ENCODE results near the gene CAMTA1. TPM values are rescaled to one million over a fixed set of nuclear protein-coding genes. Genes with fewer than 3 reads are reported as not detected.

Gene CAMTA1
- total RNA-seq, 1 donor from 2014 or later: 72.4 TPM

- no peak for DNase-seq (ENCODE audit: low spot score)
- ATAC-seq: no peak
These were observed 312.8 kb downstream of the CAMTA1 start for GRCh38 chr1:7097938-7098592.

DNA sequence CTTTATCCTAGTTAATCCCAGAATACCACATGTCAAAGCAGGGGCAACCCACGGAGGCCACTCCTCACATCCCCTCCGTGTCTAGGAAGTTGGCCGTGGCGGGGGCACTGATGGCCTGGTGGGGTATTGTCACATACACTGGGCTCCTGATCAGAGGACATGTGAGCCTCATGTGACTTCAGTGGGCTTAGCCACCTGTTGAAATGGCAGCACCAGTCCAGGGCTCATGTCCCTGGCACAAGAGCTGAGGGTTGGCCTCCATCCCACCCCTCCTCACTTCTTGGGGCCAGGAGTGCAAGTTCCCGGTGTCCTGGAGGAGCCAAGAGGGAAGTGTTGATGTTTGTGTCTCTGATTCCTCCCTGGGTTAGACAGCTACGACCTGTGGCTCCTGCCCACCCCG, 313.4 kb downstream of the CAMTA1 start:
- ATAC-seq: no peak
- intact Hi-C loops (cut with DNase I): no loop called here
- DNase-seq (ENCODE audit: low spot score): no peak

More at GRCh38 chr1:7097938-7098592, 312.8 kb downstream of the CAMTA1 start:
- intact Hi-C loops (cut with DNase I): no loop called here

- intact Hi-C loops (cut with DNase I): no loop called here
- ATAC-seq (no peak), DNase-seq (ENCODE audit: low spot score) (no peak)
These were observed 315.2 kb downstream of the CAMTA1 start for GRCh38 chr1:7100479-7100878.

- intact Hi-C loops (cut with DNase I): no loop called here
- no peak for DNase-seq (ENCODE audit: low spot score)
- ATAC-seq: no peak
These were observed 315.9 kb downstream of the CAMTA1 start for GRCh38 chr1:7101187-7101586.

- no peak for ATAC-seq
- no peak for DNase-seq (ENCODE audit: low spot score)
- intact Hi-C loops (cut with DNase I): no loop called here
These were observed 318.1 kb downstream of the CAMTA1 start for GRCh38 chr1:7103361-7103782.

DNA sequence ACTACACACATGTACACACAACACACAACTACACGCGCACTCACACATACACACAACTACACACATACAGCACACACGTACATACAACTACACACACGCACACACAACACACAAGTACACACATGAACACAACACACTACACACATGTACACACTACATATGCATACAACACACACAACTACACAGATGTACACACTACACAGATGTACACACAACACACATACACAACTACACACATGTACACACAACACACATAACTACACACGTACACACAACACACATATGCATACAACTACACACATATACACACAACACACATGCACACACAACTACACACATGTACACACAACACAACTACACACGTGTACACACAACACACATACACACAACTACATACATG, 318.6 kb downstream of the CAMTA1 start:
- intact Hi-C loops (cut with DNase I): no loop called here

GRCh38 chr1:7104339-7104738, 319.1 kb downstream of the CAMTA1 start:
- DNase-seq (ENCODE audit: low spot score) (no peak), ATAC-seq (no peak)
- intact Hi-C loops (cut with DNase I): no loop called here

More for the DNA sequence above, 318.6 kb downstream of the CAMTA1 start:
- DNase-seq (ENCODE audit: low spot score) (no peak), ATAC-seq (no peak)

DNA sequence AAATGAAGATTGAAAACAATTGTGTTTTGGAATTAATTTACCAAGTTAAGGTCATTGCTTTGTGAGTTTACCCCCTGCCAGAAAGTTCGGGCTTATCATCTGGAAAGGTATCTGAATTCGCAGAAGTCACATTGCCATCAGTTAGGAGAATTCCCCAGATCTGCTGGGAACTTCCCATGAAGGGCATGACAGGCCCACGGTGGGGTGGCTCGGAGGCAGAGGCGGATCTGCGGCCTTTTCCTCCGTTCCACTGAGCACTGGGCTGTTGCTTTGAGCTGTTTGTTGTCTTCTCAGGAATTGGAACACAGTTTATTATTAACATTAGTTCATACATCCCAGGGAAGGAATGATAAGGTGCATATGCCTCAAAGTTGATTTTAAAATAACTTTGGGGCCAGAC, 320.0 kb downstream of the CAMTA1 start:
- DNase-seq (ENCODE audit: low spot score) (no peak), ATAC-seq (no peak)
- intact Hi-C loops (cut with DNase I): no loop called here

DNA sequence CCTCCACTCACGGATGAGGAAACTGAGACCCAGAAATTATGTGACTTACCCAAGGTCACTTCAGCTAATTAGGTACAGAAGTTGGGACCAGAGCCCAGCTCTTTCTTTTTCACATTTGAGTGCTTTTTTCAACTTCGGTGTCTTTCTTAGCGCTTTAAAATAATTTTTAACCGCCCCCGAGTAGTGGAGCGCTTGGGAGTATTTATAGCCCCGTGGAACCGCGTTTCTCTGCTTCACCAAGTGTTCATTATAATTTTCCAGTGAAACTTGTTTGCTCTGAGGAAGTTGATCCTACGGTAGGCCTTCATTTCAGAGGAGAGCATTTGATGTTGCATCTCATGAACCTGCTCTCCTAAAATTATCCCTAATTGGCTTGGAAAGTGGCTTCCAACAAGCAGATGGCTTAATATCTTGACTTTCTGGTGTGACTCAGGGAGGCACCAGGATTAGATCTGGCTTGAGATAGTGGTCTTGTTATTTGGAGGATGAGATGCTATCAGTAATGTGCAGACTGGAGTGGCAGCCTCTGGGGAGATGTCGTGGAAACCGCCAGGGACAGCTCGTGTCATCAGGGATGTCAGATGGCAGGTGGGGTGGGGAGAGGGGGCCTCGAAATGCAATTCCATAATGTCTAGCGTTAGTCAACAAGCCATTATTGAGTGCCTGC, 321.3 kb downstream of the CAMTA1 start:
- intact Hi-C loops (cut with DNase I): no loop called here
- no peak for DNase-seq (ENCODE audit: low spot score)
- no peak for ATAC-seq

GRCh38 chr1:7107109-7107830, 322.0 kb downstream of the CAMTA1 start:
- intact Hi-C loops (cut with DNase I): no loop called here
- DNase-seq (ENCODE audit: low spot score): no peak
- no peak for ATAC-seq

DNA sequence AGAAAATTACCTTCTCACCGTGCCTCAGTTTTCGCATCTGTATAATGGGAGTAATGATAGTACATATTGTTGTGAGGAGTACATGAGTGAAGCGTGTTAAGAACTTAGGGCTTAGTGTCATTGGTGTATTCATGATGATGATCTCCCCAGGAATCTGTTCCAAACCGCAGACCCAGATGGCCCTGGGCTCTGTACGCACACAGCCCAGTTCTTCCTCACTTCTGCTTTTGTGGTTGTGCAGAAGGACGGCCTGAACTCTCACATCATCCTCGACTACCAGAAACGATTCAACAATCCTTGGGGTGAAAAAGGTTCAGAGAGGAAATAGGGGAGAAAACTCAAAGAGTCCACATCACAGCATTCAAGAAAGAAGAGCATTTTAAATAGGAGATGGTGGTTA, 323.0 kb downstream of the CAMTA1 start:
- DNase-seq (ENCODE audit: low spot score) (no peak), ATAC-seq (no peak)
- intact Hi-C loops (cut with DNase I): no loop called here

DNA sequence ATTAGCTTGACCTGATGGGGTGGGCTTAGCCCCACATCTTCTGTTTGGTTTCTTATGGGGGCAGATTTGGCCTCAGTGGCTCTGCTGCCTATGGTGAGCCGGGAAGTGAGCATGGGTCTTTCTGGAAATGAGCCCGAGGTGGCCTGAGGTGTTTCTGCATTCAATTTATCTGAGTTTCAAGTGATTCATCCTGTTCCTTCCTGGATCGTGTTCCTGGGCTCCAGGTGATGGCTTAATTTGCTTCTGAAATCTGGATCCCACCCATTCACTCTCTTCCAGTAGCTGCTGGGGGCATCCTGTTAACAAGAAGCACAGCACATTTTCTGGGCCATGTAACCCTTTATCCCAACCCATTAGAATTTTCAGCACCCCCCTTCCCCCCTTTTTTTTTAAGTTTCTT, 324.6 kb downstream of the CAMTA1 start:
- no peak for ATAC-seq
- no peak for DNase-seq (ENCODE audit: low spot score)
- intact Hi-C loops (cut with DNase I): no loop called here

GRCh38 chr1:7110321-7110720, 325.1 kb downstream of the CAMTA1 start:
- ATAC-seq: no peak
- DNase-seq (ENCODE audit: low spot score): no peak
- intact Hi-C loops (cut with DNase I): no loop called here

DNA sequence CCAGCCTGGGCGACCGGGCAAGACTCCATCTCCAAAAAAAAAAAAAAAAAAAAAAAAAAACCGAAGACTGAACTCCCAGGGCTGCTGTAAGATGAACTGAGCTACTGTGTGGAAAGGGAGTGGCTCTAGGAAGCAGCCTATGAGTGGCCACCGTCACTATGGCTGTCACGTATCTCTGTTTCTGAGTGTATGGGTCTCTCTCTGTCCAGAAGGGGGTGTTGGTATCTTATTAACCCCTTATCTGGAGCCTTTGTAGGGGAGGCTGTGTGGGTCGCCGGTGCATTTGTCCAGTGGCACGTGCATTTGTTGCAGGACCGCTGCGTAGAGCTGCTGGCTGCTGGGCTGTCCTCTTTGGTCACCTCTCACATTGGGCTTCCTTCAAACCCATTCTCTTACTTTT, 326.6 kb downstream of the CAMTA1 start:
- intact Hi-C loops (cut with DNase I): no loop called here
- ATAC-seq: no peak

GRCh38 chr1:7113136-7113535, 327.9 kb downstream of the CAMTA1 start:
- ATAC-seq: no peak
- intact Hi-C loops (cut with DNase I): no loop called here

More for the DNA sequence above, 326.6 kb downstream of the CAMTA1 start:
- DNase-seq (ENCODE audit: low spot score): no peak

DNA sequence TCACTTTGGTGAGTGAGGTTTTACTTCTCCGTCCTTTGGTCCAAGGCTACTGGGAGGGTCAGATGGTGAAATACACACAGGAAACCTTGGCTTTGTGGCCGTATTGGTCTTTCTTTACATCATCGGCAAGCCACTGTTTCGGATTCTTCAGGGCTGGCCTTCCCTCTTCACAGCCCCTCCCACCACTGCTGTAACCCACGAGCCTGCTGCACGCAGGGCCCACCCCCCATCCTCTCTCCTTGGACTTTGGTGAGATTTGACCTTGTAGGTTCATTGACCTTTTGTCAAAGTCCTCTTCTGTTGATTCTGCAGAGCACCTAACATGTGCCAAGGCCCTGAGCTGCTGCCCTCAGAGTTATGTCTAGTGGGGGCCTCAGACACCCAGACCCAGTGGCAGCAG, 328.6 kb downstream of the CAMTA1 start:
- DNase-seq (ENCODE audit: low spot score) (no peak), ATAC-seq (no peak)
- intact Hi-C loops (cut with DNase I): no loop called here

More at GRCh38 chr1:7113136-7113535, 327.9 kb downstream of the CAMTA1 start:
- no peak for DNase-seq (ENCODE audit: low spot score)

- ATAC-seq: no peak
- intact Hi-C loops (cut with DNase I): no loop called here
- no peak for DNase-seq (ENCODE audit: low spot score)
These were observed 330.7 kb downstream of the CAMTA1 start for GRCh38 chr1:7116001-7116400.

DNA sequence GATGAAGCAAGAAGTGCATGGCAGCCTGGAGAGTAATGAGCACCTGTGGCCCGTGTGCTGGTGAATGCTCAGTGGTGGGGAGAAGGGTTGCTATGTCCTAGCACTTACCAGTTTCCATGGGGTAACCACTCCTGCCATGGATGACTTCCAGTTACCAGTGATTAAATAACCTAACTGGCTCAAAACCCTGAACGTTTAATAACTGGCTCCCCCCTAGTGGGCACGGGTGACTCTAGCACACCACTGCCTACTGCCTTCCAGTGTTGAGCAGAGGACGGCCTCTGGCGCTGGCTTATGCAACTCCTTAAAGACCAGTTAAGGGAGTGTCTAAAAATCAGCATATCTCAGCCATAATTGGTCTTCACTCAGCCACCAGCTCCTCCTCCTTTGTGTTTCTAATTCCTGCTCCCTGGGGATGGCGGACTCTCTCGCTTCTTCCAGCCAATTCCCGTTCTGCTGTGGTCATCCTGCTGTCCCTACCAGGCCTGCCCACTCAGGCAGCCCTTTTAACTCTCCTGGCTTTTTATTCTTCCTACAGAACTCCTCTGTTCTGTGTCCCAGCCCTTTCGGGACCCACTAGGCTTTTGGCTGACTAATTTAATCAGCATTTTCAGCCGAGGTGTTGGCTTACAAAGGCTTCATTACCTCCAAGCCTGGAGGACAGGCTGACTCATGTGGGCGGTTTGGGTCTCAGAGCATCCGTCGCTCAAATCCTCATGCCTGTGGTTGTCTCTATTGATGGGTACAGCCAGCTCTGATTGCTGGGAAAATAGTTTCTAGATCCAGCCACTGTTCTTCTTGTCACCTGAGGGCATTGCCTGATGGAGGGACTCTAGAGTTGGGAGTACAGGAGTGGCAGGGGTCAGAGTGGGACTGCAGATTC, 332.4 kb downstream of the CAMTA1 start:
- intact Hi-C loops (cut with DNase I): no loop called here
- DNase-seq (ENCODE audit: low spot score) (no peak), ATAC-seq (peak; percentile 84)

DNA sequence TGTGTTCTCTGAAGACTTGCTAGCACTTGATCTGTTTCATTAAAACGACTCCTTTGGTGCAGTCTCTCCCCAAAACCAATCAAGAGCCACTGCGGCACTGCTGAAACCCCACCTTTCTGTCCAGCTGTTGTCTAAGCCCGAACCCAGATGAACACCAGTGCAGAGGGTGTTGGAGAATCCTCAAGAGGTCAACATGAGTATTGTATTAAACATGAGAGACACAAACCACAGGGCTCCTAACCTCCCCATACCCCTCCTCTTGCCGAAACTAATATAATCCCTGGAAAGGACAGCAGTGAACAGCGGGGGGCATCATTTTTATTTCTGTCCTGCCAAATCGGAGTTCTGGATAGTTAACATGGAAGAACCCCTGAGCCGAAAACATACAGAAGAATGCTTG, 333.9 kb downstream of the CAMTA1 start:
- ATAC-seq (no peak), DNase-seq (ENCODE audit: low spot score) (no peak)
- intact Hi-C loops (cut with DNase I): no loop called here

Data from sciatic nerve (tissue), 2 donors.